ENCODE results near the gene HMGN2.
"Not testable (repeated sequence)": the region's sequence is repeated elsewhere in the genome, so short reads cannot be mapped to it uniquely, and the experiment has no call there.

HMGN2 gene

DNA sequence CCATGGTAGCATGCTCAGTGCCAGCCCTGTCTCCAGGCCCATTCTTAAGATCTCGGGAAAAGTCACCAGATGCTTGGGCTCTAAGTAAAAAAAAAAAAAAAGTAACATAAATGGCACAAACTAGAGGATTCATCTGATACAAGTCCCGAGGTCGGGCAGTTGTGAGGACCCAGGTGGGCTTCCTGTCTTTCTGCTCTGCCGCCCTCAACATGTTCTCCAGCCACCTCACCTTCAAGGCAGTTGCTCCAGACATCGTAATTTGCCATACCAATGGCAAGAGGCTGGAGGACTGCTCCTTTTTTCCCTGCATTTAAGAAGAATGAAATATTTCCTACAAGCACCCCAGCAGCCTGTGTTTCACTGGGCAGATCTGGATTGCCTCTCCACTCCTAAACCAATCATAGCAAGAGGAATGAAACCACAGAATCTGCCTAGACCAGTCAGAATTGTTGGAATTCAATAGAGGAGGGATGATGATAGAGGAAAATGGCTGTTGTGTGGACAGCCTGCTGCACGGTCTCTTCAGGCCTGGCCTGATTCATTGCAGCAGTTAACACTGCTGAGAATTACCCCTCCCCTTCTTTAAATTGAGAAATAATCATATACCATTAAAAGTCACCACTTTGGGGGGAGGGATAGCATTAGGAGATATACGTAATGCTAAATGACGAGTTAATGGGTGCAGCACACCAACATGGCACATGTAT lies 5.4 kb downstream of the HMGN2 start:
- DNase-seq (ENCODE audit: low spot score): no peak

GRCh38 chr1:26478159-26478558 lies 5.9 kb downstream of the HMGN2 start:
- no peak for DNase-seq (ENCODE audit: low spot score)

DNA sequence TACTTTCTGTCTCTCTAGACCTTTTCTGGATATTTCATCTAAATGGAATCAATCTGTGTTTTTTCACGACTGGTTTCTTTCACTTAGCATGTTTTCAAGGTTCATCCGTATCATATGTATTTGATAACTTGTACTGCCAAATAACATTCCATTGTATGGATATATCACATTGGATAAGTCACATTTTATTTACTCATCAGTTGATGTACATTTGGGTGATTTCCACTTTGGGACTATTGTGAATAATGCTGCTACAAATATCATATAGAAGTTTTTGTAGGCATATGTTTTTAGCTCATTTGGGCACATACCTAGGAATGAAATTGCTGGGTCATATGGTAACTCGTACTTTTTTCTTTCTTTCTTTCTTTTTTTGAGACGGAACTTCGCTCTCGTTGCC lies 6.7 kb downstream of the HMGN2 start:
- no peak for DNase-seq (ENCODE audit: low spot score)

GRCh38 chr1:26482921-26483320 lies 10.7 kb downstream of the HMGN2 start:
- no peak for DNase-seq (ENCODE audit: low spot score)

DNA sequence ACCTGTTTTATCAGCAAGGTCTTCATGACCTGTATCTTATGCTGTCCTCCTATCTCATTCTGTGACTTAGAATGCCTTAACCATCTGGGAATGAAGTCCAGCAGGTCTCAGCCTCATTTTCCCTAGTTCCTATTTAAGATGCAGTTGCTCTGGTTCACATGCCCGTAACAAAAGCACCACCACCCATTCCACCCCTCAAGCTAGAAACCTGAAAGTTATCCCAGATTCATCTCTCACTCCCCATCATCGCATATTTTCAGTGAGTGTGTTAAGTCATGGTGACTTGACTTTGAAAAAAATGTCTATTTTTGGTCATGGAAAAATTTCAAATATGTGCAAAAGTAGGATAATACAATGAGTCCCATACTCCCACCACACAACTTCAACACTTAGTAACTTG lies 11.7 kb downstream of the HMGN2 start:
- DNase-seq (ENCODE audit: low spot score): no peak

GRCh38 chr1:26490155-26490554 lies 17.9 kb downstream of the HMGN2 start:
- DNase-seq (ENCODE audit: low spot score): no peak

DNA sequence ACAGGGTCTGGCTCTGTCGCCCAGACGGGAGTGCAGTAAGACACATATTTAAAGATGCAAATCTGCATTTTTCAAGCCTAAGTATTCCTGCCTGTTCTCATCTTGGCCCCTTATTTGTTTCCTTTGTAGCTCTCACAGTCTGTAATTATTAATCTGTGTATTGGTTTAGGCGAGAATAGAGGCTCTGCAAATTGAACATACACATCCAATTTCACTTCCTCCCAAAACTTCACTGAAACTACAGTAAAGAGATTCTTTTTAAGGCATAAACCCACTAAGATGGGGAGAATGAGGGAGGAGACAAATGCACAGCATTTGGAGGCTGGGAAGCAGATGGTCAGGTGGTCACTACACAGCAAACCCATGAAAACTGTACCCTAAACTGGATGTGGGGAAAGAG lies 21.0 kb downstream of the HMGN2 start:
- no peak for DNase-seq (ENCODE audit: low spot score)

GRCh38 chr1:26493938-26494337 lies 21.7 kb downstream of the HMGN2 start:
- DNase-seq (ENCODE audit: low spot score): no peak

- DNase-seq (ENCODE audit: low spot score): no peak
These were observed 24.6 kb downstream of the HMGN2 start for GRCh38 chr1:26496861-26497260.

DNA sequence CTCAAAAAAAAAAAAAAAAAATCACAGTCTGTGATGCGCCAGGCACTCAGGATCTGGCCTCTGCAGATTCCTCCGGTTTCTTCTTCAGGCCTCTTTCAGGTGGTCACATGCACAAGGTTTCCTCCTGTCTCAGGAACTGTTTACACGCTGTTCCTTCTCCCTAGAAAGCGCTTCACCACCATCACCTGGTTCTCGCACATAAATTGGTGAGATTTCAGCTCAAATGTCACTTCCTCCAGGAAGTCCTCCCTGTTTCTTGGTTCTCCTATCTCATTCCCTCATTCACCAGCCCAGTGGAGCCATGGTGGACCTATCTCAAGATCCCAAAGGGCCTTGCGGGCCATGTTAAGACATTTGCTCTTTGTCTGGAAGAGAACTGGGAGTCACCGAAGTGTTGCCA lies 26.7 kb downstream of the HMGN2 start:
- no peak for DNase-seq (ENCODE audit: low spot score)

DNA sequence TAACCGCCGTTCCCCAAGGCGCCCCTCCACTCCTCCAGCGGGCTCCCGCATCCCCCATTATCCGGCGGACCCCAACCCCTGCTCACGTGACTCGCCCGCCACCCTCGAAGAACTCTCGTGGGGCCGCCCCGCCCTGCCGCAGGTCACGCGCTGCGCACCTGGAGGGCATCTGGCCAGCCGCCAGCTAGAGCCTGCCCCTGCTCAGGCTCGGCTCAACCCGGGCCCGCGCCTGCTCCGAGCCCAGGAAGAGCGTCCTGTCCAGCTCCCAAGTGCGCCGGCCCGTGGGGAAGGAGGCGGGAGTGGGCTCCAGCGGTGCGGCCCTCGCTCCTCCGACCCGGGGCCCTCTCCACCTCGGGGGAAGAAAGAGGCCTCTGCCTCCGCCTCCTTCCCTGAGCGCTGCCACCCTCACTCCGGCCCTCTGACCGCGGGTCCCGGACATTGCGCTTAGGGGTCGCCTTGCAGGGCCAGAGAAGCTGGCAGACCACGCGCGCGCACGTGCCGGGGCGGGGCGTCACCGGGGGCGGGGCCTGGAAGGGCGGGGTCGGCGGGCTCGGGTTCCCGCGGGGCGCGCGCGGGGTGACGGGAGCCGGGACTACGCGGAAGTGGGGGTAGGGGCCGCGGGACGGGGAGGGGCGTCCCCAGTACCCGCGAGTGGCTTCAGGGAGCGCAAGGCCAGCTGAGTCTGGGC lies 28.4 kb downstream of the HMGN2 start:
- DNase-seq (ENCODE audit: low spot score): peak; percentile 82

GRCh38 chr1:26510711-26511110 lies 38.5 kb downstream of the HMGN2 start:
- peak; percentile 86 for DNase-seq (ENCODE audit: low spot score)

DNA sequence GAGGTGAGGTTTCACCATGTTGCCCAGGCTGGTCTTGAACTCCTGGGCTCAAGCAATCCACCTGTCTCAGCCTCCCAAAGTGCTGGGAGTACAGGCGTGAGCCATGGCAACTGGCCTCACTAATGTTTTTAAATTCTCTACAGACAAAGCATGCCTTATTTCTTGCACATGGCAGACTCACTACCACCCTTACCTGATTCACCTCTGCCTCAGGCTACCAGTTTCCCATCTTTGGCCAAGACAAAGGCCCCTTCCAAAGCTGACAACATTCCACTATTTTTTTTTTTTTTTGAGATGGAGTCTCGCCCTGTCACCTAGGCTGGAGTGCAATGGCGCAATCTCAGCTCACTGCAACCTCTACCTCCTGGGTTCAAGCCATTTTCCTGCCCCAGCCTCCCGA lies 43.6 kb downstream of the HMGN2 start:
- DNase-seq (ENCODE audit: low spot score): not testable (repeated sequence)

DNA sequence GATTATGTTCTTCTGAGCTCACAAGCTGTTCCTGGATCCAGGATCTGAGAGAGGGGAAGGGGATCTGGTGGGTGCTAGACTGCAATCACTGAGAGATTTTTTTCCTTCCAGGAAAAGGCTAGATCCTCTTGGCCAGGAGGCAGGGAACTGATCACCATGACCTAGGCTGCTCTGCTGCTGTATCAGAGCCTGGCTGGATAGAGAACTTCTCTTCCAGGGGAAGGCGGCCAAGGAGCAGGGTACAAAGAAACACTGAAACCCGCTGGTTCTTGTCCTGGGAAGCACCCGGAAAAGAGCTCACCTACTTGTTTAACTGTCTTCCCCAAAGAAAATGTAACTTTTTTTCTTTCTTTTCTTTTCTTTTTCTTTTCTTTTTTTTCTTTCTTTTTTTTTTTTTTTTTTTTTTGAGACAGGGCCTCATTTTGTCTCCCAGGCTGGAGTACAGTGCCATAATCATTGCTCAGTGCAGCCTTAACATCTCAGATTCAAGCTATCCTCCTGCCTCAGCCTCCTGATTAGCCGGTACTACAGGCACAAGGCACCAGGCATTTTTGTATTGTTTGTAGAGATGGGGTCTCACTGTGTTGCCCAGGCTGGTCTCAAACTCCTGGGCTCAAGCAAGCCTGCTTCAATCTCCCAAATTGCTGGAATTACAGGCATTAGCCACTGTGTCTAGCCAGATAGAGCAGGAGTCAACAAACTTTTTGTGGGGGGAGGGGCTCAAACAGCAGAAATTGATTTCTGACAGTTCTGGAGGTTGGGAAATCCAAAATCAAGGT lies 44.9 kb downstream of the HMGN2 start:
- no peak for DNase-seq (ENCODE audit: low spot score)

GRCh38 chr1:26517766-26518049 lies 45.5 kb downstream of the HMGN2 start:
- DNase-seq (ENCODE audit: low spot score): no peak

GRCh38 chr1:26518355-26518754 lies 46.1 kb downstream of the HMGN2 start:
- no peak for DNase-seq (ENCODE audit: low spot score)

- DNase-seq (ENCODE audit: low spot score): no peak
These were observed 48.1 kb downstream of the HMGN2 start for GRCh38 chr1:26520339-26520738.

GRCh38 chr1:26521669-26522030 lies 49.4 kb downstream of the HMGN2 start:
- peak; percentile 44 for DNase-seq (ENCODE audit: low spot score)

- DNase-seq (ENCODE audit: low spot score): no peak
These were observed 49.8 kb downstream of the HMGN2 start for GRCh38 chr1:26522073-26522472.

DNA sequence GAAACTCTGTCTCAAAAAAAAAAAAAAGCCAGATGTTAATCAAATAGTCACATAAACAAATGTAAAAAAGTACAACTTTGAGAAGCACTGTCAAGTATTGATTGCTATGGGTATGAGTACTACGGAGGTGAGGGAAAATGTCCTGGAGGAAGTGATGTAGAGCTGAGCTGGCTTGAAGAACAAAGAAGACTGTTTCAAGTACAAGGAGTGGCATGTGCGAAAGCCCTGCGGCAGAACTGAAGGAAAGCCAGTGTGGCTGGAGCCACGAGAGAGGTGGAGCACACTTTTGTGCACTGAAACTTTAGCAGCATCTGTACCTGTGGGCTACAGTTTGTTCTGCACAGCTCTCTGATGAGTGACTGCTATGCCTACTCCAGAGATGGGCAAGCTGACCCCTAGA lies 51.9 kb downstream of the HMGN2 start:
- DNase-seq (ENCODE audit: low spot score): no peak

Data from kidney tubule cell (primary cell).